GM18907 (cell line): ENCODE data around the gene OPCML.

ENCODE experiments used
- ATAC-seq: cut with Tn5 transposase; IDR thresholded peaks from one replicate; pipeline ENCODE4 v1.9.1; 2021; ENCODE audit warnings: mild to moderate bottlenecking, moderate library complexity; ENCODE audit not compliant: unreplicated experiment

OPCML gene

GRCh38 chr11:133011604-133012003, 520.7 kb downstream of the OPCML start:
- no peak for ATAC-seq

GRCh38 chr11:133007027-133007584, 525.2 kb downstream of the OPCML start:
- ATAC-seq, result no peak

- ATAC-seq, result no peak
These were observed 527.9 kb downstream of the OPCML start for GRCh38 chr11:133004369-133004768.

- no peak for ATAC-seq
These were observed 532.8 kb downstream of the OPCML start for GRCh38 chr11:132999516-132999915.

- no peak for ATAC-seq
These were observed 533.3 kb downstream of the OPCML start for GRCh38 chr11:132999031-132999430.

- ATAC-seq, result no peak
These were observed 534.9 kb downstream of the OPCML start for GRCh38 chr11:132997396-132997795.

- ATAC-seq, result no peak
These were observed 537.3 kb downstream of the OPCML start for GRCh38 chr11:132994966-132995365.

- no peak for ATAC-seq
These were observed 538.3 kb downstream of the OPCML start for GRCh38 chr11:132993991-132994502.

- ATAC-seq, result no peak
These were observed 539.3 kb downstream of the OPCML start for GRCh38 chr11:132992838-132993631.

GRCh38 chr11:132988411-132988810, 543.9 kb downstream of the OPCML start:
- no peak for ATAC-seq

GRCh38 chr11:132987936-132988335, 544.4 kb downstream of the OPCML start:
- ATAC-seq, result no peak

GRCh38 chr11:132983641-132983978, 548.7 kb downstream of the OPCML start:
- no peak for ATAC-seq

GRCh38 chr11:132982772-132983640, 549.3 kb downstream of the OPCML start:
- no peak for ATAC-seq

- no peak for ATAC-seq
These were observed 551.0 kb downstream of the OPCML start for GRCh38 chr11:132981131-132981956.

GRCh38 chr11:132980670-132981069, 551.6 kb downstream of the OPCML start:
- no peak for ATAC-seq

- ATAC-seq, result no peak
These were observed 554.6 kb downstream of the OPCML start for GRCh38 chr11:132977746-132978145.

- ATAC-seq, result no peak
These were observed 555.1 kb downstream of the OPCML start for GRCh38 chr11:132977241-132977640.

- no peak for ATAC-seq
These were observed 556.2 kb downstream of the OPCML start for GRCh38 chr11:132976115-132976514.

- no peak for ATAC-seq
These were observed 558.6 kb downstream of the OPCML start for GRCh38 chr11:132973686-132974085.

- ATAC-seq, result no peak
These were observed 559.7 kb downstream of the OPCML start for GRCh38 chr11:132972565-132972964.

- no peak for ATAC-seq
These were observed 561.0 kb downstream of the OPCML start for GRCh38 chr11:132971351-132971750.
